Measurements from ENCODE around the gene BRD1. TPM values are rescaled to one million over a fixed set of nuclear protein-coding genes. Genes with fewer than 3 reads are reported as not detected.
"Not testable (repeated sequence)": the region's sequence is repeated elsewhere in the genome, so short reads cannot be mapped to it uniquely, and the experiment has no call there.

BRD1 gene
- total RNA-seq, 1 donor from 2014 or later, result 40.3 TPM

- Mint-ChIP-seq H3K4me1 (ENCODE audit: unreplicated experiment) (peaks cover 29% of the 10 kb centered on the region), H3K27me3 (ENCODE audit: unreplicated experiment) (peaks cover 3% of the 10 kb centered on the region), H3K4me3 (ENCODE audit: unreplicated experiment) (peak overlapping the region; percentile 62), H3K36me3 (ENCODE audit: low read depth, unreplicated experiment) (peaks cover 26% of the 10 kb centered on the region), H3K9me3 (ENCODE audit: unreplicated experiment) (no peaks in the 10 kb centered on the region), H3K27ac (ENCODE audit: unreplicated experiment) (no peak overlapping the region)
- no peak for DNase-seq (ENCODE audit: low spot score)
- TF ChIP-seq CTCF (IDR thresholded peaks at IDR 0.05; ENCODE audit: unreplicated experiment), result no peak
These were observed 4.2 kb downstream of the BRD1 start for GRCh38 chr22:49823289-49824045.

- H3K27ac Mint-ChIP-seq (ENCODE audit: unreplicated experiment); H3K4me3 Mint-ChIP-seq (ENCODE audit: unreplicated experiment); DNase-seq (ENCODE audit: low spot score); H3K9me3 Mint-ChIP-seq (ENCODE audit: unreplicated experiment); H3K27me3 Mint-ChIP-seq (ENCODE audit: unreplicated experiment): not testable (repeated sequence)
- Mint-ChIP-seq H3K36me3 (ENCODE audit: low read depth, unreplicated experiment) (peaks cover 42% of the 10 kb centered on the region), H3K4me1 (ENCODE audit: unreplicated experiment) (peaks cover 29% of the 10 kb centered on the region)
These were observed 5.9 kb downstream of the BRD1 start for GRCh38 chr22:49821741-49822140.

GRCh38 chr22:49820984-49821383, 6.7 kb downstream of the BRD1 start:
- no peak for TF ChIP-seq CTCF (IDR thresholded peaks at IDR 0.05; ENCODE audit: unreplicated experiment)
- H3K36me3 Mint-ChIP-seq (ENCODE audit: low read depth, unreplicated experiment), result peaks cover 45% of the 10 kb centered on the region
- H3K4me3 Mint-ChIP-seq (ENCODE audit: unreplicated experiment), result no peak overlapping the region
- H3K27ac Mint-ChIP-seq (ENCODE audit: unreplicated experiment), result no peak overlapping the region
- peaks cover 3% of the 10 kb centered on the region for H3K27me3 Mint-ChIP-seq (ENCODE audit: unreplicated experiment)
- peaks cover 25% of the 10 kb centered on the region for H3K4me1 Mint-ChIP-seq (ENCODE audit: unreplicated experiment)
- no peaks in the 10 kb centered on the region for H3K9me3 Mint-ChIP-seq (ENCODE audit: unreplicated experiment)
- DNase-seq (ENCODE audit: low spot score), result no peak

GRCh38 chr22:49817359-49817758, 10.3 kb downstream of the BRD1 start:
- no peak for TF ChIP-seq CTCF (IDR thresholded peaks at IDR 0.05; ENCODE audit: unreplicated experiment)
- DNase-seq (ENCODE audit: low spot score), result no peak
- Mint-ChIP-seq H3K4me1 (ENCODE audit: unreplicated experiment) (no peaks in the 10 kb centered on the region), H3K27me3 (ENCODE audit: unreplicated experiment) (no peaks in the 10 kb centered on the region), H3K27ac (ENCODE audit: unreplicated experiment) (no peak overlapping the region), H3K9me3 (ENCODE audit: unreplicated experiment) (no peaks in the 10 kb centered on the region), H3K4me3 (ENCODE audit: unreplicated experiment) (no peak overlapping the region), H3K36me3 (ENCODE audit: low read depth, unreplicated experiment) (peaks cover 31% of the 10 kb centered on the region)

GRCh38 chr22:49815641-49816091, 12.0 kb downstream of the BRD1 start:
- no peak for TF ChIP-seq CTCF (IDR thresholded peaks at IDR 0.05; ENCODE audit: unreplicated experiment)
- H3K36me3 Mint-ChIP-seq (ENCODE audit: low read depth, unreplicated experiment), result peaks cover 32% of the 10 kb centered on the region
- no peak overlapping the region for H3K4me3 Mint-ChIP-seq (ENCODE audit: unreplicated experiment)
- H3K9me3 Mint-ChIP-seq (ENCODE audit: unreplicated experiment), result no peaks in the 10 kb centered on the region
- H3K27ac Mint-ChIP-seq (ENCODE audit: unreplicated experiment), result no peak overlapping the region
- DNase-seq (ENCODE audit: low spot score), result no peak
- H3K4me1 Mint-ChIP-seq (ENCODE audit: unreplicated experiment), result peaks cover 4% of the 10 kb centered on the region
- H3K27me3 Mint-ChIP-seq (ENCODE audit: unreplicated experiment), result no peaks in the 10 kb centered on the region

Measured in endothelial cell (in vitro differentiated cells).